K562 (cell line): Measurements from ENCODE around the gene GYPA. TPM values are rescaled to one million over a fixed set of nuclear protein-coding genes. Genes with fewer than 3 reads are reported as not detected.
"Not testable (repeated sequence)": the region's sequence is repeated elsewhere in the genome, so short reads cannot be mapped to it uniquely, and the experiment has no call there.

ENCODE experiments used
- ATAC-seq: fragments of 200-7000 bp; cut with Tn5 transposase; 3 replicates; pipeline ENCODE4 v1.9.1; 2020; ENCODE audit warnings: moderate library complexity
- Bru-seq: library from RNA; stranded (reverse); fragments of 400-500 nt; gene quantifications from one replicate; lab custom pipeline; 2021; lab: Mats Ljungman, UMichigan
- BruChase-seq, 2 experiments: library from RNA; stranded (reverse); fragments of 400-500 nt; gene quantifications; one replicate each; lab custom pipeline; 2021; lab: Mats Ljungman, UMichigan
- BruUV-seq: library from RNA; stranded (reverse); fragments of 400-500 nt; replicated peaks from 2 replicates; lab custom pipeline; 2021; lab: Mats Ljungman, UMichigan
- CTCF ChIA-PET: fragments of 300-600 bp; formaldehyde crosslinking; extraction: SDS; loops from one replicate; lab custom pipeline; 2021; ENCODE audit warnings: low intra/inter-chr PET ratio; lab: Yijun Ruan, JAX
- POLR2A ChIA-PET: fragments of 300-600, 350-650 bp; sonication (Branson Sonifier 250); formaldehyde crosslinking; extraction: SDS; loops from one replicate; lab custom pipeline; 2021; ENCODE audit warnings: antibody characterized with exemption, inconsistent platforms; lab: Yijun Ruan, JAX
- DNase-seq, 4 experiments: peaks; one replicate each; pipeline versions ENCODE4 v3.0.0 to v3.0.0-alpha.2; 2011 to 2018; ENCODE audit warnings: low spot score in 3 of 4, mixed read lengths in 3 of 4; ENCODE audit errors: extremely low read depth in 1 of 4
- FAIRE-seq: peaks from 2 replicates; lab custom pipeline; 2011; peaks lifted over from hg19 to GRCh38; lab: Jason Lieb, UNC
- H2AFZ ChIP-seq: 2 replicates; pipeline ENCODE4 v1.6.0; 2011; ENCODE audit warnings: low read depth, low read length, control low read depth, inconsistent platforms
- H3K27ac ChIP-seq: fragments of 200-600 bp; 3 replicates; pipeline ENCODE4 v1.8.0; 2011; ENCODE audit warnings: low read depth, mild to moderate bottlenecking, control low read depth, inconsistent platforms, low read length, moderate library complexity, mixed read lengths; ENCODE audit errors: extremely low read depth
- H3K27me3 ChIP-seq, 2 experiments: fragments of 300-600 bp in 1 of 2; 2 replicates in 1 of 2; 3 replicates in 1 of 2; pipeline versions ENCODE4 v1.6.0 to v1.8.0; 2011; ENCODE audit warnings: inconsistent platforms in 2 of 2, low read length in 2 of 2, mild to moderate bottlenecking in 1 of 2, mixed read lengths in 1 of 2, moderate library complexity in 1 of 2; ENCODE audit not compliant: control insufficient read depth in 2 of 2, insufficient read depth in 2 of 2
- H3K36me3 ChIP-seq: fragments of 300-600 bp; 3 replicates; pipeline ENCODE4 v1.8.0; 2011; ENCODE audit warnings: mild to moderate bottlenecking, low read length, inconsistent platforms; ENCODE audit not compliant: control insufficient read depth, insufficient read depth
- H3K4me1 ChIP-seq, 2 experiments: fragments of 200-600 bp in 1 of 2; replicated peaks in 1 of 2; 2 replicates in 1 of 2; 3 replicates in 1 of 2; pipeline versions ENCODE4 v1.5.1 to v1.8.0; 2011; ENCODE audit warnings: inconsistent platforms in 2 of 2, low read length in 2 of 2, mild to moderate bottlenecking in 1 of 2, mixed read lengths in 1 of 2, moderate library complexity in 1 of 2; ENCODE audit not compliant: control insufficient read depth in 2 of 2, insufficient read depth in 2 of 2
- H3K4me2 ChIP-seq: 2 replicates; pipeline ENCODE4 v1.6.1; 2011; ENCODE audit warnings: low read length, control low read depth, inconsistent platforms, mixed read lengths; ENCODE audit not compliant: insufficient read depth
- H3K4me3 ChIP-seq: fragments of 200-600 bp; sonication (generic), shearing (Covaris generic); 2 replicates; pipeline ENCODE4 v1.5.1; 2016; ENCODE audit warnings: control low read depth, inconsistent platforms
- H3K79me2 ChIP-seq: fragments of 200-600 bp; 3 replicates; pipeline ENCODE4 v1.8.0; 2011; ENCODE audit warnings: low read length, inconsistent platforms; ENCODE audit not compliant: control insufficient read depth, insufficient read depth
- H3K9ac ChIP-seq, 2 experiments: 2 replicates each; pipeline versions ENCODE4 v1.6.0 to v1.6.1; 2011; ENCODE audit warnings: low read depth in 2 of 2, low read length in 2 of 2, control low read depth in 1 of 2, inconsistent platforms in 1 of 2, mild to moderate bottlenecking in 1 of 2, mixed read lengths in 1 of 2; ENCODE audit not compliant: insufficient read depth in 1 of 2
- H3K9me1 ChIP-seq: one replicate; pipeline ENCODE4 v1.6.0; 2011; ENCODE audit warnings: inconsistent platforms, mild to moderate bottlenecking, low read length, moderate library complexity; ENCODE audit not compliant: control insufficient read depth, insufficient read depth
- H3K9me3 ChIP-seq: replicated peaks from 2 replicates; pipeline ENCODE4 v1.5.1; 2011; ENCODE audit warnings: low read depth, low read length, inconsistent platforms; ENCODE audit not compliant: control insufficient read depth, insufficient read depth
- H4K20me1 ChIP-seq: replicated peaks from 2 replicates; pipeline ENCODE4 v1.6.1; 2011; ENCODE audit warnings: low read length, inconsistent platforms, mixed read lengths; ENCODE audit not compliant: control insufficient read depth, insufficient read depth
- ATF1 ChIP-seq, 2 experiments: fragments of 450-650 bp in 1 of 2; IDR thresholded peaks; 2 replicates each; pipeline ENCODE4 v1.6.1; 2016; ENCODE audit warnings: missing compliant biosample characterization in 1 of 2, missing genetic modification characterization in 1 of 2
- ATF7 ChIP-seq: fragments of 450-650 bp; IDR thresholded peaks from 2 replicates; pipeline ENCODE4 v1.7.1; 2014; ENCODE audit warnings: mild to moderate bottlenecking, moderate library complexity
- KHSRP ChIP-seq: fragments of 450-650 bp; IDR thresholded peaks from 2 replicates; pipeline ENCODE4 v1.6.1; 2017
- MBD2 ChIP-seq: sonication (generic); IDR thresholded peaks from 2 replicates; pipeline ENCODE4 v1.6.1; 2016; ENCODE audit warnings: low read depth, borderline replicate concordance
- MEIS2 ChIP-seq: fragments of 450-650 bp; IDR thresholded peaks from 2 replicates; pipeline ENCODE4 v1.6.1; 2014; ENCODE audit warnings: mild to moderate bottlenecking; ENCODE audit not compliant: partially characterized antibody
- MNT ChIP-seq, 2 experiments: fragments of 450-650 bp; conservative IDR thresholded peaks; 2 replicates each; pipeline ENCODE4 v1.6.1; 2017; ENCODE audit warnings: mild to moderate bottlenecking in 2 of 2, moderate library complexity in 2 of 2
- PKNOX1 ChIP-seq: fragments of 450-650 bp; IDR thresholded peaks from 2 replicates; pipeline ENCODE4 v1.6.1; 2016
- SMARCA4 ChIP-seq: fragments of 450-650 bp; IDR thresholded peaks from 2 replicates; pipeline ENCODE4 v1.6.1; 2016
- STAT5A ChIP-seq: IDR thresholded peaks from 2 replicates; pipeline ENCODE4 v1.6.1; 2012; ENCODE audit warnings: low read length, inconsistent platforms, borderline replicate concordance
- ZNF134 ChIP-seq: fragments of 250-450 bp; sonication (Bioruptor Pico); conservative IDR thresholded peaks from 2 replicates; pipeline ENCODE4 v1.4.0; 2020
- WGBS: fragments of 100-300 bp; shearing (Covaris generic); methylation state at CpG from one replicate; pipeline ENCODE4 v1.1.6; 2016; ENCODE audit warnings: low coverage, mixed read lengths; ENCODE audit not compliant: insufficient coverage; ENCODE audit errors: missing lambda C conversion rate; 5-methylcytosine and 5-hydroxymethylcytosine counted together
- in situ Hi-C: fragments of 300-500 bp; cut with MboI; formaldehyde crosslinking; loops from 4 replicates; pipeline ENCODE4 v1.15.0; 2018; ENCODE audit warnings: inconsistent platforms, mixed read lengths
- intact Hi-C: fragments of 100-400 bp; cut with micrococcal nuclease; formaldehyde crosslinking; loops from 2 replicates; pipeline ENCODE4 v1.14.2; 2022
- long read RNA-seq, 3 experiments: library from polyadenylated mRNA in 2 of 3; library from RNA in 1 of 3; unstranded in 2 of 3; stranded (forward) in 1 of 3; transcript quantifications; one replicate each; pipeline ENCODE4 v2.0.0, GENCODE V29; 2019 to 2022
- polyA minus RNA-seq, 3 experiments: library from RNA; depleted of rRNA, polyadenylated mRNA; stranded (reverse); fragments of >200 nt; gene quantifications; 2 replicates each; pipeline ENCODE4 v1.2.3, GENCODE V29; 2011
- polyA plus RNA-seq, 8 experiments: library from polyadenylated mRNA; depleted of rRNA in 4 of 8; stranded (reverse) in 5 of 8; unstranded in 3 of 8; fragments of >200 nt; fragmentation: Nextera tagmentation in 2 of 8; fragmentation: Illumina TruSeq in 1 of 8; extraction: Ambion mirVana in 2 of 8; extraction: Trizol in 1 of 8; gene quantifications; 2 replicates each; pipeline versions ENCODE4 v1.2.1 to v1.2.3, GENCODE V29; 2011 to 2014; ENCODE audit warnings: inconsistent platforms in 1 of 8, missing spikeins in 1 of 8
- total RNA-seq, 7 experiments: library from RNA; depleted of rRNA in 6 of 7; stranded (reverse); fragments of >200 nt in 6 of 7; fragmentation: Illumina TruSeq in 2 of 7; extraction: Trizol in 2 of 7; gene quantifications; 2 replicates each; pipeline versions ENCODE4 v1.2.1 to v1.2.3, GENCODE V29; 2011 to 2021; ENCODE audit warnings: low replicate concordance in 1 of 7

GYPA gene
- 71.6 and 166 TPM in 2 replicates for total RNA-seq (2011; cell fraction: chromatin; rRNA removed; ENCODE audit: low replicate concordance)
- 109 and 120 TPM in 2 replicates for total RNA-seq (2011; cell fraction: nucleolus; rRNA removed)
- 153 and 158 TPM in 2 replicates for total RNA-seq (2011; cell fraction: nucleoplasm; rRNA removed)
- total RNA-seq (2014; rRNA removed) (53.6 and 67.5 TPM in 2 replicates), total RNA-seq (2014; rRNA removed; fragmentation: Illumina TruSeq; extraction: Trizol) (122 and 153 TPM in 2 replicates), total RNA-seq (2015; rRNA removed; fragmentation: Illumina TruSeq; extraction: Trizol) (35.3 and 37.7 TPM in 2 replicates), total RNA-seq (2021) (93.9 and 116 TPM in 2 replicates), polyA plus RNA-seq (2011; rRNA removed) (136 and 159 TPM in 2 replicates), polyA plus RNA-seq (2014; fragmentation: Illumina TruSeq; extraction: Trizol) (237 and 278 TPM in 2 replicates), polyA plus RNA-seq (2014; fragmentation: Nextera tagmentation; extraction: Ambion mirVana) (100 to 1,000 TPM; 159 to 186 TPM), polyA plus RNA-seq (2014; rRNA removed) (111 and 115 TPM in 2 replicates), polyA minus RNA-seq (2011; rRNA and poly(A)+ RNA removed) (139 and 172 TPM in 2 replicates), Bru-seq, nascent RNA (percentile 81 among the genes with signal in this experiment), BruChase-seq, experiment 1, labeled RNA remaining after a 2-hour chase (percentile 91 among the genes with signal in this experiment), BruChase-seq, experiment 2, labeled RNA remaining after a 6-hour chase (percentile 94 among the genes with signal in this experiment)
- polyA plus RNA-seq (2011; cell fraction: cytosol; rRNA removed): 28.0 and 88.8 TPM in 2 replicates
- 28.2 and 54.0 TPM in 2 replicates for polyA plus RNA-seq (2011; cell fraction: nucleus; rRNA removed)
- 52.9 and 75.8 TPM in 2 replicates for polyA plus RNA-seq (2012)
- polyA minus RNA-seq (2011; cell fraction: cytosol; rRNA and poly(A)+ RNA removed): 28.4 and 57.6 TPM in 2 replicates
- polyA minus RNA-seq (2011; cell fraction: nucleus; rRNA and poly(A)+ RNA removed): 27.7 and 60.3 TPM in 2 replicates
- long read RNA-seq, experiment 1, transcript GYPA-201 (6 exons, 751 nt): minor isoform, 18 of 750 reads
- long read RNA-seq, experiment 1, transcript GYPA-208 (6 exons, 441 nt): minor isoform, 63 of 750 reads
- long read RNA-seq, experiment 1, transcript GYPA-214 (6 exons, 956 nt): minor isoform, 6 of 750 reads
- long read RNA-seq, experiment 1, transcript GYPA-213 (7 exons, 2,695 nt): major isoform, 581 of 750 reads
- long read RNA-seq, experiment 1, partial matches to known transcripts: 12 of 750 reads
- long read RNA-seq, experiment 1, other reads (novel, unspliced or antisense): 64 of 750 reads
- long read RNA-seq, experiment 2, transcript GYPA-213 (7 exons, 2,695 nt): major isoform, 28 of 130 reads
- long read RNA-seq, experiment 2, partial matches to known transcripts: 1 of 130 reads
- long read RNA-seq, experiment 2, other reads (novel, unspliced or antisense): 97 of 130 reads
- long read RNA-seq, experiment 3, transcript GYPA-208 (6 exons, 441 nt): minor isoform, 28 of 309 reads
- long read RNA-seq, experiment 3, transcript GYPA-213 (7 exons, 2,695 nt): major isoform, 247 of 309 reads
- long read RNA-seq, experiment 3, partial matches to known transcripts: 0 of 309 reads
- long read RNA-seq, experiment 3, other reads (novel, unspliced or antisense): 29 of 309 reads

- FAIRE-seq (peak; percentile 82), ATAC-seq (peak; percentile 68), DNase-seq (peak in 1 of 4 experiments; percentile 72)
- Histone ChIP-seq H3K27ac (peak within 1 kb of the TSS; percentile 77), H2AFZ (peak within 1 kb of the TSS; percentile 16; the same call in 1 of the 2 replicates), H3K79me2 (peaks cover 46% of the 10 kb centered on the region), H3K4me2 (peak within 1 kb of the TSS; percentile 80), H3K4me3 (peak within 1 kb of the TSS; percentile 46), H3K9ac (peak within 1 kb of the TSS; percentile 3 to 83; a peak in 3 of 4 replicates)
- CTCF ChIA-PET; BruUV-seq; H3K36me3 ChIP-seq; H3K4me1 ChIP-seq; H3K27me3 ChIP-seq; H3K9me1 ChIP-seq; H4K20me1 ChIP-seq; H3K9me3 ChIP-seq; POLR2A ChIA-PET; TF ChIP-seq ATF1 (CRISPR knock-in tag; IDR thresholded peaks at IDR 0.05): not testable (repeated sequence)
- in situ Hi-C loops: loop anchor here (5.0 kb wide), 1 partner anchor 233 kb away; the partner anchor contains the start of gene GYPE
- intact Hi-C loops: loop anchor here (5.0 kb wide), 1 partner anchor 123 kb away; the partner anchor contains the start of gene GYPB
- WGBS: 21% methylated on average over 3 of the region's 4 CpGs
- peak; percentile 83 for TF ChIP-seq SMARCA4
- TF ChIP-seq MBD2: 0 out of 2 replicates have a peak, but pooled peaks have one; percentile 45
- peak; percentile 66 for TF ChIP-seq MEIS2
- TF ChIP-seq ATF1 (tag; IDR thresholded peaks at IDR 0.05): 0 out of 2 replicates have a peak, but pooled peaks have one; percentile 20
- TF ChIP-seq PKNOX1: peak; percentile 36; the same call in 1 of the 2 replicates
- TF ChIP-seq ZNF134 (CRISPR knock-in tag): peak; percentile 83
- TF ChIP-seq STAT5A: peak; percentile 75
- peak; percentile 34; the same call in 1 of the 2 replicates for TF ChIP-seq ATF7
- peak in 1 of 2 experiments; percentile 44; a peak in 1 of 4 replicates for TF ChIP-seq MNT (conservative IDR thresholded peaks at IDR 0.05)
- TF ChIP-seq KHSRP: peak; percentile 21; the same call in 1 of the 2 replicates
Observed at GRCh38 chr4:144140594-144141295, at the start of gene GYPA. Gene GYPA (minus strand): TSS chr4:144140718. CDS start chr4:144140635, 83 bp downstream.
